Articular chondrocyte of knee joint (primary cell): ENCODE data around the gene SPINK7. TPM values are rescaled to one million over a fixed set of nuclear protein-coding genes. Genes with fewer than 3 reads are reported as not detected.

ENCODE experiments used
- total RNA-seq: library from RNA; depleted of rRNA; stranded (reverse); fragments of >200 nt; gene quantifications from 2 replicates; pipeline ENCODE4 v1.2.3, GENCODE V29; 2012

The SPINK7 gene
- not detected in 2 replicates for total RNA-seq

GRCh38 chr5:148312153-148312552 lies at the start of gene SPINK7:
TSS of gene SPINK7 (plus strand) at chr5:148312423. CDS start at chr5:148312484, 61 bp downstream.

GRCh38 chr5:148268566-148268965 lies 43.7 kb upstream of the SPINK7 start, which contains the start of gene SPINK13:
TSS of gene SPINK13 (plus strand) at chr5:148268794. CDS start at chr5:148270073, 1,279 bp downstream.

DNA sequence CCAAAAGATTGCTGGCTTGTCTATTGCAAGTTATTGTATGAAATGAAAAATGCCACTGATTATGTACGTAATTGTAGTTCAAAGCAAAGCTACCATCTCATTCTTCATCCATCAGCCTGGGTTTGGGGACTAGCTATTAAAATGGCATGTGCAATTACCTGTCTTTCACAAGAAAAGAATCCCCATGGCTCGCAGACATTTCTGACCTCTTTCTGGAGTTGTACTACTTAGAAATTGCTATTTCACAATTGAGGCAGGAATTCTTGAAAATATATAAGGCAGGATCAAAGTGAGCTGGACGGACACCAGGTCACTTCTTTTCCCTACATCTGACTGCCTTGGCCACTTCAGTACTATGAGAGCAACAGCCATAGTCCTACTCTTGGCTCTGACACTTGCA lies 23.0 kb downstream of the SPINK7 start, which contains the start of gene SPINK9:
Gene SPINK9 (plus strand): TSS at position 301 of the 400 bp plus-strand sequence. CDS start 55 bp downstream, at position 356.

Other genes with a start within 250 kb of the SPINK7 start
- not detected in 2 replicates for gene SPINK5, start 248.4 kb upstream of the SPINK7 start, total RNA-seq
- not detected in 2 replicates for gene SPINK14, start 143.9 kb upstream of the SPINK7 start, total RNA-seq
- not detected in 2 replicates for gene SPINK6, start 109.4 kb upstream of the SPINK7 start, total RNA-seq
- not detected in 2 replicates for gene MARCOL, start 73.9 kb upstream of the SPINK7 start, total RNA-seq
- gene SPINK13, start 43.6 kb upstream of the SPINK7 start, total RNA-seq, result 0.26 and 1.4 TPM in 2 replicates
- not detected in 2 replicates for gene SPINK9, start 23.1 kb downstream of the SPINK7 start, total RNA-seq
- gene FBXO38, start 71.5 kb downstream of the SPINK7 start, total RNA-seq, result 90.0 and 91.5 TPM in 2 replicates